Pulmonary artery endothelial cell (primary cell): ENCODE measurements around the gene ZNF25. TPM values are rescaled to one million over a fixed set of nuclear protein-coding genes. Genes with fewer than 3 reads are reported as not detected.
"Not testable (repeated sequence)": the region's sequence is repeated elsewhere in the genome, so short reads cannot be mapped to it uniquely, and the experiment has no call there.

Experiments
- DNase-seq: peaks from one replicate; pipeline ENCODE4 v3.0.0-alpha.2; 2011; ENCODE audit warnings: low read depth, low spot score
- total RNA-seq: library from RNA; depleted of rRNA; stranded (reverse); fragments of >200 nt; gene quantifications from 2 replicates; pipeline ENCODE4 v1.2.3, GENCODE V29; 2014

The ZNF25 gene
- total RNA-seq, 1 donor from 2014 or later = 7.4 TPM

- DNase-seq = no peak
These were observed 28.2 kb downstream of the ZNF25 start for GRCh38 chr10:37948210-37948609.

GRCh38 chr10:37947526-37947925, 28.9 kb downstream of the ZNF25 start:
- DNase-seq = no peak

GRCh38 chr10:37937864-37938263, 38.6 kb downstream of the ZNF25 start:
- DNase-seq = no peak

- no peak for DNase-seq
These were observed 41.7 kb downstream of the ZNF25 start for GRCh38 chr10:37934791-37935190.

- no peak for DNase-seq
These were observed 46.0 kb downstream of the ZNF25 start for GRCh38 chr10:37930423-37930822.

GRCh38 chr10:37908165-37908564, 68.3 kb downstream of the ZNF25 start:
- not testable (repeated sequence) for DNase-seq

GRCh38 chr10:37906382-37906781, 70.1 kb downstream of the ZNF25 start:
- no peak for DNase-seq

Other genes with a start within 250 kb of the ZNF25 start
- gene ZNF248, start 119.0 kb downstream of the ZNF25 start, total RNA-seq = 3.9 and 5.9 TPM in 2 replicates
- 9.0 and 14.6 TPM in 2 replicates for gene ZNF33A, start 34.0 kb upstream of the ZNF25 start, total RNA-seq
- gene ZNF37A, start 117.7 kb upstream of the ZNF25 start, total RNA-seq = 7.5 and 12.9 TPM in 2 replicates